Lower lobe of right lung (tissue), 2 donors: Measurements from ENCODE around the gene STRA8. TPM values are rescaled to one million over a fixed set of nuclear protein-coding genes. Genes with fewer than 3 reads are reported as not detected.

Experiments used
- ATAC-seq, 2 donors: fragments of 200-7000 bp; cut with Tn5 transposase; one replicate each; pipeline ENCODE4 v1.9.1; 2020 to 2022; ENCODE audit warnings: mild to moderate bottlenecking in 2 of 2, moderate library complexity in 2 of 2
- DNase-seq: peaks from one replicate; pipeline ENCODE4 v3.0.0-alpha.2; 2020
- H3K27ac ChIP-seq: fragments of 200-600 bp; one replicate; pipeline ENCODE4 v1.8.0; 2022
- H3K27me3 ChIP-seq: fragments of 200-600 bp; one replicate; pipeline ENCODE4 v1.8.0; 2022; ENCODE audit warnings: low read depth
- H3K36me3 ChIP-seq: fragments of 200-600 bp; one replicate; pipeline ENCODE4 v1.8.0; 2022; ENCODE audit warnings: mild to moderate bottlenecking
- H3K4me1 ChIP-seq: fragments of 200-600 bp; one replicate; pipeline ENCODE4 v1.8.0; 2022
- H3K4me3 ChIP-seq: fragments of 200-600 bp; one replicate; pipeline ENCODE4 v1.8.0; 2022; ENCODE audit warnings: mild to moderate bottlenecking
- H3K9me3 ChIP-seq: fragments of 200-600 bp; one replicate; pipeline ENCODE4 v1.8.0; 2022
- CTCF ChIP-seq: fragments of 200-600 bp; IDR thresholded peaks from one replicate; pipeline ENCODE4 v1.8.0; 2022; ENCODE audit warnings: antibody characterized with exemption, mild to moderate bottlenecking
- intact Hi-C: fragments of 100-400 bp; cut with DNase I; formaldehyde crosslinking; loops from one replicate; pipeline ENCODE4 v1.11.0; 2022
- long read RNA-seq: library from polyadenylated mRNA; unstranded; transcript quantifications from one replicate; pipeline ENCODE4 v2.0.0, GENCODE V29; 2021
- total RNA-seq: library from RNA; stranded (reverse); fragmentation: NEBNext Ultra II Directional; extraction: Animal tissue kit (Norgen Biotek cat#: 25700); gene quantifications from one replicate; pipeline ENCODE4 v1.2.1, GENCODE V29; 2021
- donor health status: DM: no; HTN: yes; CAD: no; lungs with severe emphysema.

STRA8 gene
- not detected for total RNA-seq
- long read RNA-seq, result 0 reads

GRCh38 chr7:135233570-135233969, at the start of gene STRA8:
Gene STRA8, plus strand, starts transcription at chr7:135233838. Its CDS starts 6,687 bp downstream, at chr7:135240525.
- intact Hi-C loops, result no loop called here
- TF ChIP-seq CTCF, result no peak
- H3K36me3 ChIP-seq, result no peaks in the 10 kb centered on the region
- no peaks in the 10 kb centered on the region for H3K9me3 ChIP-seq
- ATAC-seq, result no peak
- no peaks in the 10 kb centered on the region for H3K4me1 ChIP-seq
- no peak within 1 kb of the TSS for H3K27ac ChIP-seq
- H3K27me3 ChIP-seq, result no peaks in the 10 kb centered on the region
- DNase-seq, result no peak
- H3K4me3 ChIP-seq, result no peak within 1 kb of the TSS

GRCh38 chr7:135184254-135184841, 49.3 kb upstream of the STRA8 start:
- TF ChIP-seq CTCF, result no peak
- DNase-seq (no peak), ATAC-seq (no peak)
- no peaks in the 10 kb centered on the region for H3K27me3 ChIP-seq
- intact Hi-C loops, result no loop called here
- H3K36me3 ChIP-seq, result peaks cover 78% of the 10 kb centered on the region
- no peak overlapping the region for H3K4me3 ChIP-seq
- H3K4me1 ChIP-seq, result no peaks in the 10 kb centered on the region
- peaks cover 32% of the 10 kb centered on the region for H3K9me3 ChIP-seq
- H3K27ac ChIP-seq, result no peak overlapping the region

GRCh38 chr7:135185471-135186260, 48.0 kb upstream of the STRA8 start:
- Histone ChIP-seq H3K4me1 (no peaks in the 10 kb centered on the region), H3K27ac (no peak overlapping the region), H3K9me3 (peaks cover 19% of the 10 kb centered on the region), H3K36me3 (peaks cover 85% of the 10 kb centered on the region), H3K4me3 (no peak overlapping the region), H3K27me3 (no peaks in the 10 kb centered on the region)
- DNase-seq (no peak), ATAC-seq (no peak)
- intact Hi-C loops, result no loop called here
- TF ChIP-seq CTCF, result no peak

DNA sequence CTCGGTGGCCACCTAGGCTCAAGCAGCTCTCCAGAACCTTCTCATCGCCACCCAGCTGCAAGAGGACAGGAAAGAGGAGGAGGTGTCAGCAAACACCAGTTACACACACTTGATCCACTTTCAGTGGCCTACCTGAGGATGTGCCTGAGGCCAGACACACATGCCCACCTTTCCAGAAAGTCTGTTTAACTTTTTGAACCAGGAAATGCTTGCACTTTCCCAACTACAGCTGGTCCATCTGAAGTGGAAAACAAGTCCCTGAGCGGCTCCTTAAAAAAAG, 47.4 kb upstream of the STRA8 start:
- H3K4me3 ChIP-seq, result no peak overlapping the region
- ATAC-seq (no peak), DNase-seq (no peak)
- H3K36me3 ChIP-seq, result peaks cover 91% of the 10 kb centered on the region
- H3K4me1 ChIP-seq, result no peaks in the 10 kb centered on the region
- H3K27ac ChIP-seq, result no peak overlapping the region
- no peaks in the 10 kb centered on the region for H3K27me3 ChIP-seq
- intact Hi-C loops, result no loop called here
- TF ChIP-seq CTCF, result no peak
- peaks cover 14% of the 10 kb centered on the region for H3K9me3 ChIP-seq

- H3K27ac ChIP-seq, result no peak overlapping the region
- ATAC-seq (no peak), DNase-seq (no peak)
- H3K9me3 ChIP-seq, result peaks cover 7% of the 10 kb centered on the region
- H3K27me3 ChIP-seq, result no peaks in the 10 kb centered on the region
- intact Hi-C loops, result no loop called here
- peaks cover 96% of the 10 kb centered on the region for H3K36me3 ChIP-seq
- H3K4me3 ChIP-seq, result no peak overlapping the region
- no peaks in the 10 kb centered on the region for H3K4me1 ChIP-seq
- no peak for TF ChIP-seq CTCF
Observed at GRCh38 chr7:135186841-135187253, 46.8 kb upstream of the STRA8 start.
